Measurements from ENCODE around the gene EEF1AKMT1. TPM values are rescaled to one million over a fixed set of nuclear protein-coding genes. Genes with fewer than 3 reads are reported as not detected.

EEF1AKMT1 gene
- total RNA-seq, 1 experiment from 2014 or later = 6.1 TPM

GRCh38 chr13:20729633-20730585 lies 43.9 kb downstream of the EEF1AKMT1 start:
- Histone ChIP-seq H2AK5ac (ENCODE audit: insufficient read length, low read length) (no peak overlapping the region), H3K9ac (ENCODE audit: extremely low read depth, insufficient read length, low read length) (no peak overlapping the region), H3K4me1 (ENCODE audit: insufficient read depth, low read length) (no peaks in the 10 kb centered on the region), H3K23ac (ENCODE audit: insufficient read length, low read depth, low read length) (no peak overlapping the region), H4K20me1 (ENCODE audit: control insufficient read depth, insufficient read depth, insufficient read length) (no peaks in the 10 kb centered on the region), H4K91ac (ENCODE audit: insufficient read length, low read depth, low read length) (no peak overlapping the region), H3K27ac (ENCODE audit: insufficient read length, low read depth, low read length) (no peak overlapping the region), H3K9me3 (ENCODE audit: control insufficient read depth, low read depth, low read length) (no peaks in the 10 kb centered on the region), H3T11ph (ENCODE audit: low read length) (no peak overlapping the region), H2AFZ (ENCODE audit: low read length) (no peak overlapping the region), H4K5ac (ENCODE audit: insufficient read length, low read depth, low read length) (no peak overlapping the region), H3K18ac (ENCODE audit: insufficient read length, low read depth, low read length) (peak overlapping the region; percentile 74), H3K56ac (ENCODE audit: insufficient read length, low read depth, low read length) (no peak overlapping the region), H3K79me1 (ENCODE audit: insufficient read depth, low read depth, low read length, poor library complexity, severe bottlenecking) (no peaks in the 10 kb centered on the region), H2BK120ac (ENCODE audit: low read depth, low read length, poor library complexity, severe bottlenecking) (no peak overlapping the region), H3K4ac (ENCODE audit: low read depth, low read length) (no peak overlapping the region), H2BK15ac (ENCODE audit: low read depth, low read length) (no peak overlapping the region), H4K8ac (replicated peaks; ENCODE audit: insufficient read length, low read depth, low read length) (no peak overlapping the region), H3K23me2 (ENCODE audit: insufficient read length, low read depth, low read length, poor library complexity, severe bottlenecking) (no peaks in the 10 kb centered on the region), H3K14ac (ENCODE audit: insufficient read depth, low read length) (no peak overlapping the region), H3K79me2 (ENCODE audit: insufficient read depth, low read length) (no peaks in the 10 kb centered on the region), H2BK20ac (ENCODE audit: low read depth, low read length, poor library complexity, severe bottlenecking) (no peak overlapping the region), H3K27me3 (ENCODE audit: insufficient read depth, low read length) (no peaks in the 10 kb centered on the region), H3K4me2 (ENCODE audit: insufficient read depth, insufficient read length, low read length) (no peak overlapping the region), H2BK5ac (ENCODE audit: insufficient read length, low read length) (no peak overlapping the region), H2BK12ac (ENCODE audit: insufficient read length, low read depth, low read length) (no peak overlapping the region)
- no peak overlapping the region for H3K4me3 Mint-ChIP-seq
- H3K27ac Mint-ChIP-seq = peak overlapping the region in 1 of 3 experiments; percentile 50; a peak in 2 of 7 replicates
- WGBS (ENCODE audit: extremely low coverage, insufficient read length, low lambda C conversion rate) = no CpG with 5 or more reads among the region's 33 CpGs
- H3K4me1 Mint-ChIP-seq = no peaks in the 10 kb centered on the region
- peaks cover 0 to 4% (median 1%) of the 10 kb centered on the region in 3 experiments; a peak in 1 of 7 replicates for H3K36me3 Mint-ChIP-seq (ENCODE audit: insufficient read depth in 1 of 3, low read depth in 3 of 3)
- no peak for DNase-seq
- no peaks in the 10 kb centered on the region; the same call in 1 of the 2 replicates for H3K27me3 Mint-ChIP-seq (ENCODE audit: low read depth)
- no peaks in the 10 kb centered on the region for H3K9me3 Mint-ChIP-seq
- TF ChIP-seq, protein P1, sequence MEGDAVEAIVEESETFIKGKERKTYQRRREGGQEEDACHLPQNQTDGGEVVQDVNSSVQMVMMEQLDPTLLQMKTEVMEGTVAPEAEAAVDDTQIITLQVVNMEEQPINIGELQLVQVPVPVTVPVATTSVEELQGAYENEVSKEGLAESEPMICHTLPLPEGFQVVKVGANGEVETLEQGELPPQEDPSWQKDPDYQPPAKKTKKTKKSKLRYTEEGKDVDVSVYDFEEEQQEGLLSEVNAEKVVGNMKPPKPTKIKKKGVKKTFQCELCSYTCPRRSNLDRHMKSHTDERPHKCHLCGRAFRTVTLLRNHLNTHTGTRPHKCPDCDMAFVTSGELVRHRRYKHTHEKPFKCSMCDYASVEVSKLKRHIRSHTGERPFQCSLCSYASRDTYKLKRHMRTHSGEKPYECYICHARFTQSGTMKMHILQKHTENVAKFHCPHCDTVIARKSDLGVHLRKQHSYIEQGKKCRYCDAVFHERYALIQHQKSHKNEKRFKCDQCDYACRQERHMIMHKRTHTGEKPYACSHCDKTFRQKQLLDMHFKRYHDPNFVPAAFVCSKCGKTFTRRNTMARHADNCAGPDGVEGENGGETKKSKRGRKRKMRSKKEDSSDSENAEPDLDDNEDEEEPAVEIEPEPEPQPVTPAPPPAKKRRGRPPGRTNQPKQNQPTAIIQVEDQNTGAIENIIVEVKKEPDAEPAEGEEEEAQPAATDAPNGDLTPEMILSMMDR (conservative IDR thresholded peaks at IDR 0.05) = no peak

Data from H9 (cell line).